Measurements from ENCODE around the gene USP19.

USP19 gene

GRCh38 chr3:49108346-49108745 is 12.3 kb downstream of the USP19 start:
- peaks cover 13% of the 10 kb centered on the region for H3K4me1 ChIP-seq
- no peaks in the 10 kb centered on the region for H3K36me3 ChIP-seq (ENCODE audit: control insufficient read depth, insufficient read depth, low read length)
- no peak overlapping the region for H3K4me3 ChIP-seq (ENCODE audit: low read depth, low read length)
- no peaks in the 10 kb centered on the region for H3K27me3 ChIP-seq (ENCODE audit: control insufficient read depth, insufficient read depth, low read length)
- H3K27ac ChIP-seq, result no peak overlapping the region
- H3K9ac ChIP-seq, result no peak overlapping the region
- no peak overlapping the region for H2AFZ ChIP-seq
- H3K9me3 ChIP-seq (ENCODE audit: control insufficient read depth, low read length), result no peaks in the 10 kb centered on the region
- TF ChIP-seq CTCF (IDR thresholded peaks at IDR 0.05), result no peak
- H3K4me2 ChIP-seq (ENCODE audit: low read length), result no peak overlapping the region
- no peaks in the 10 kb centered on the region for H3K79me2 ChIP-seq

GRCh38 chr3:49104427-49105291 is 16.0 kb downstream of the USP19 start, which contains the start of gene QARS1:
QARS1 (minus strand) TSS chr3:49104757; CDS start chr3:49104733, 24 bp downstream.
- peak within 1 kb of the TSS; percentile 93 for H2AFZ ChIP-seq
- H3K9me3 ChIP-seq (ENCODE audit: control insufficient read depth, low read length), result no peaks in the 10 kb centered on the region
- peak within 1 kb of the TSS; percentile 80 for H3K27ac ChIP-seq
- H3K4me1 ChIP-seq, result peaks cover 13% of the 10 kb centered on the region
- no peaks in the 10 kb centered on the region for H3K36me3 ChIP-seq (ENCODE audit: control insufficient read depth, insufficient read depth, low read length)
- H3K79me2 ChIP-seq, result no peaks in the 10 kb centered on the region
- peak within 1 kb of the TSS; percentile 91 for H3K4me3 ChIP-seq (ENCODE audit: low read depth, low read length)
- no peak for TF ChIP-seq CTCF (IDR thresholded peaks at IDR 0.05)
- H3K9ac ChIP-seq, result peak within 1 kb of the TSS; percentile 84
- no peaks in the 10 kb centered on the region for H3K27me3 ChIP-seq (ENCODE audit: control insufficient read depth, insufficient read depth, low read length)
- H3K4me2 ChIP-seq (ENCODE audit: low read length), result peak within 1 kb of the TSS; percentile 84

- no peaks in the 10 kb centered on the region for H3K9me3 ChIP-seq (ENCODE audit: control insufficient read depth, low read length)
- H3K27me3 ChIP-seq (ENCODE audit: control insufficient read depth, insufficient read depth, low read length), result no peaks in the 10 kb centered on the region
- peaks cover 13% of the 10 kb centered on the region for H3K4me1 ChIP-seq
- H3K9ac ChIP-seq, result peak overlapping the region; percentile 84
- no peaks in the 10 kb centered on the region for H3K36me3 ChIP-seq (ENCODE audit: control insufficient read depth, insufficient read depth, low read length)
- H3K27ac ChIP-seq, result peak overlapping the region; percentile 80
- peak overlapping the region; percentile 91 for H3K4me3 ChIP-seq (ENCODE audit: low read depth, low read length)
- no peak for TF ChIP-seq CTCF (IDR thresholded peaks at IDR 0.05)
- peak overlapping the region; percentile 84 for H3K4me2 ChIP-seq (ENCODE audit: low read length)
- H2AFZ ChIP-seq, result peak overlapping the region; percentile 93
- no peaks in the 10 kb centered on the region for H3K79me2 ChIP-seq
Measured at GRCh38 chr3:49104052-49104426, 16.6 kb downstream of the USP19 start.

- no peaks in the 10 kb centered on the region for H3K9me3 ChIP-seq (ENCODE audit: control insufficient read depth, low read length)
- H3K4me3 ChIP-seq (ENCODE audit: low read depth, low read length), result no peak overlapping the region
- no peaks in the 10 kb centered on the region for H3K27me3 ChIP-seq (ENCODE audit: control insufficient read depth, insufficient read depth, low read length)
- H3K27ac ChIP-seq, result no peak overlapping the region
- peaks cover 9% of the 10 kb centered on the region for H3K4me1 ChIP-seq
- no peaks in the 10 kb centered on the region for H3K36me3 ChIP-seq (ENCODE audit: control insufficient read depth, insufficient read depth, low read length)
- H2AFZ ChIP-seq, result no peak overlapping the region
- no peaks in the 10 kb centered on the region for H3K79me2 ChIP-seq
- no peak overlapping the region for H3K4me2 ChIP-seq (ENCODE audit: low read length)
- no peak overlapping the region for H3K9ac ChIP-seq
- TF ChIP-seq CTCF (IDR thresholded peaks at IDR 0.05), result no peak
Measured at GRCh38 chr3:49100046-49100615, 20.5 kb downstream of the USP19 start.

Data from parathyroid adenoma (tissue), 2 donors.